ENCODE data around the gene PRKD2.

- no peak for TF ChIP-seq MLX (CRISPR knock-in tag; IDR thresholded peaks at IDR 0.05)
- TF ChIP-seq ETV6 (CRISPR knock-in tag; IDR thresholded peaks at IDR 0.05): no peak
- TF ChIP-seq CTCF (IDR thresholded peaks at IDR 0.05): no peak
- no peak for TF ChIP-seq CREM (CRISPR knock-in tag; IDR thresholded peaks at IDR 0.05)
- TF ChIP-seq ESRRA (CRISPR knock-in tag; IDR thresholded peaks at IDR 0.05; ENCODE audit: borderline replicate concordance): no peak
- TF ChIP-seq ATF6 (CRISPR knock-in tag; IDR thresholded peaks at IDR 0.05): no peak
- TF ChIP-seq USF1 (CRISPR knock-in tag; IDR thresholded peaks at IDR 0.05): no peak
Measured at GRCh38 chr19:46723023-46723461, 6.1 kb upstream of the PRKD2 start.
